ENCODE measurements around the gene PRKAB2.
"Not testable (repeated sequence)": the region's sequence is repeated elsewhere in the genome, so short reads cannot be mapped to it uniquely, and the experiment has no call there.

PRKAB2 gene

GRCh38 chr1:147172168-147173016 lies at the start of gene PRKAB2:
TSS of gene PRKAB2 (minus strand) at chr1:147172470. CDS start at chr1:147172144, 326 bp downstream.
- FAIRE-seq: no peak

- no peak for FAIRE-seq
Observed at GRCh38 chr1:147218606-147219005, 46.3 kb upstream of the PRKAB2 start.

GRCh38 chr1:147217141-147217540 lies 44.9 kb upstream of the PRKAB2 start:
- FAIRE-seq: no peak

- no peak for FAIRE-seq
Observed at GRCh38 chr1:147216124-147216523, 43.9 kb upstream of the PRKAB2 start.

- no peak for FAIRE-seq
Observed at GRCh38 chr1:147215540-147215916, 43.3 kb upstream of the PRKAB2 start.

- FAIRE-seq: no peak
Observed at GRCh38 chr1:147214842-147215539, 42.7 kb upstream of the PRKAB2 start.

GRCh38 chr1:147214325-147214724 lies 42.1 kb upstream of the PRKAB2 start:
- FAIRE-seq: no peak

GRCh38 chr1:147213271-147213670 lies 41.0 kb upstream of the PRKAB2 start:
- no peak for FAIRE-seq

- FAIRE-seq: no peak
Observed at GRCh38 chr1:147211577-147211976, 39.3 kb upstream of the PRKAB2 start.

- FAIRE-seq: no peak
Observed at GRCh38 chr1:147210987-147211386, 38.7 kb upstream of the PRKAB2 start.

- peak; percentile 67 for FAIRE-seq
Observed at GRCh38 chr1:147209825-147210821, 37.9 kb upstream of the PRKAB2 start.

GRCh38 chr1:147208619-147209018 lies 36.3 kb upstream of the PRKAB2 start:
- no peak for FAIRE-seq

- FAIRE-seq: no peak
Observed at GRCh38 chr1:147207192-147207591, 34.9 kb upstream of the PRKAB2 start.

- no peak for FAIRE-seq
Observed at GRCh38 chr1:147204080-147204479, 31.8 kb upstream of the PRKAB2 start.

- no peak for FAIRE-seq
Observed at GRCh38 chr1:147202576-147202975, 30.3 kb upstream of the PRKAB2 start.

- no peak for FAIRE-seq
Observed at GRCh38 chr1:147201786-147202185, 29.5 kb upstream of the PRKAB2 start.

- FAIRE-seq: no peak
Observed at GRCh38 chr1:147201276-147201675, 29.0 kb upstream of the PRKAB2 start.

- not testable (repeated sequence) for FAIRE-seq
Observed at GRCh38 chr1:147197324-147197723, 25.1 kb upstream of the PRKAB2 start.

- no peak for FAIRE-seq
Observed at GRCh38 chr1:147189514-147189913, 17.2 kb upstream of the PRKAB2 start.

- no peak for FAIRE-seq
Observed at GRCh38 chr1:147185432-147185831, 13.2 kb upstream of the PRKAB2 start.

GRCh38 chr1:147177611-147178380 lies 5.5 kb upstream of the PRKAB2 start:
- no peak for FAIRE-seq
